ENCODE results near the gene CCDC77.

Gene CCDC77

DNA sequence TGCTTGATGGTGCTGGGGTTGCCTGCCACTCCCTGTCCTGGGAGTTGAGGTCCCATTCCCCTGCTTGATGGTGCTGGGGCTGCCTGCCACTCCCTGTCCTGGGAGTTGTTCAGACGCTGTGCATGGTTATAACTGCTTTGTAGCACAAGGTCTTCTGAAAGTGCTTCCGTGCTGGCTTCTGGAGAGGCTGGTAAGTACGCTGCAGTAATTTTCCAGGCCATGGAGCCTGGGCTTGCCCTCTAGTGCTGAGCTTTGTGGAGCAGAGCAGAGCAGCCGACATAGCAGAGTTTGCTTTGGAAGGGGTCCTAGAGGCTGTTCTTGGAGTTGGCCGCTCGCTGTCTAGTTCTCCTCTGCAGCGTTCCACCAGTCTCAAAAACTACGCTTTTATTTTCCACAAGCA, 64.6 kb downstream of the CCDC77 start:
- no peak for DNase-seq (ENCODE audit: low spot score)
- in situ Hi-C loops (cut with MboI; ENCODE audit: low pct_unique_long_range_greater_than_20kb, low sequenced_read_pairs, unreplicated experiment) = no loop called here
- TF ChIP-seq, protein P1, sequence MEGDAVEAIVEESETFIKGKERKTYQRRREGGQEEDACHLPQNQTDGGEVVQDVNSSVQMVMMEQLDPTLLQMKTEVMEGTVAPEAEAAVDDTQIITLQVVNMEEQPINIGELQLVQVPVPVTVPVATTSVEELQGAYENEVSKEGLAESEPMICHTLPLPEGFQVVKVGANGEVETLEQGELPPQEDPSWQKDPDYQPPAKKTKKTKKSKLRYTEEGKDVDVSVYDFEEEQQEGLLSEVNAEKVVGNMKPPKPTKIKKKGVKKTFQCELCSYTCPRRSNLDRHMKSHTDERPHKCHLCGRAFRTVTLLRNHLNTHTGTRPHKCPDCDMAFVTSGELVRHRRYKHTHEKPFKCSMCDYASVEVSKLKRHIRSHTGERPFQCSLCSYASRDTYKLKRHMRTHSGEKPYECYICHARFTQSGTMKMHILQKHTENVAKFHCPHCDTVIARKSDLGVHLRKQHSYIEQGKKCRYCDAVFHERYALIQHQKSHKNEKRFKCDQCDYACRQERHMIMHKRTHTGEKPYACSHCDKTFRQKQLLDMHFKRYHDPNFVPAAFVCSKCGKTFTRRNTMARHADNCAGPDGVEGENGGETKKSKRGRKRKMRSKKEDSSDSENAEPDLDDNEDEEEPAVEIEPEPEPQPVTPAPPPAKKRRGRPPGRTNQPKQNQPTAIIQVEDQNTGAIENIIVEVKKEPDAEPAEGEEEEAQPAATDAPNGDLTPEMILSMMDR (IDR thresholded peaks at IDR 0.05; ENCODE audit: extremely low read depth, insufficient read depth, missing control alignments) = no peak

DNA sequence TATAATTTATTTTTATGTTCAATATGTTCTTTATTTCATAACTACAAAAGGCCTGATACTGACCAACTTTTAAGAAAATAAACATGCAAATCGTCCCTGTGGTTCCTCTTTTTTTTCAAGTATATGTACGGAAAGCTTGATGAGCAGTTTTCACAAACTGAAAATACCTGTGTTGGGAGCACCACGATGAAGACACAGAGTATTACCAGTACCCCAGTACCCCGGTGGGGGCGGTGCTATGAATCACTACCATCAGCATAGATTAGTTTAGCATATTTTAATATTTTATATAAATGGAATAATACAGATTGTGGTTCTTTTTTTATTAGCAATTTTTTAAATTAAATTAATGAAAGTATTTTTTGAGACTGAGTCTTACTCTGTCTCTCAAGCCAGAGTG, 65.3 kb downstream of the CCDC77 start:
- TF ChIP-seq, protein P1 (IDR thresholded peaks at IDR 0.05; ENCODE audit: extremely low read depth, insufficient read depth, missing control alignments) = no peak
- DNase-seq (ENCODE audit: low spot score) = no peak
- in situ Hi-C loops (cut with MboI; ENCODE audit: low pct_unique_long_range_greater_than_20kb, low sequenced_read_pairs, unreplicated experiment) = no loop called here

DNA sequence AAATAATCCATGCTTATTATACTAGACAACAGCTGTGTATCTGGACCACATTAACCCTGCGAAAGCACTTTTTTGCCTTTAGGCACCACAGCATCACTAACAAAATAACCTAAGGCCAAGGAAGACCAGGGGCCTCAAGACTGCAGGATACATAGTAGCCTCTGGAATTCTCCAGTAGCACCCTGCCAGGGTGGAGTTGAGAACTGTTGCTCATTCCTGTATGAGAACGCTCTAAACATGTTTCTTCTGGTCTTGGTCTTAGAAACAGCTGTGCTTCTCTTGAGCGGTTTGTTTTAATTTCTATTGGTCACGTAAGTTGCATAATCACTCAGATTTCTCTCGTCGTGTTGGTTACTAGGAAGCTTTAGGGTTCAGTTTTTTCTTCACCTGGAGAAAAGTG, 66.1 kb downstream of the CCDC77 start:
- DNase-seq (ENCODE audit: low spot score) = no peak
- TF ChIP-seq, protein P1 (IDR thresholded peaks at IDR 0.05; ENCODE audit: extremely low read depth, insufficient read depth, missing control alignments) = no peak
- in situ Hi-C loops (cut with MboI; ENCODE audit: low pct_unique_long_range_greater_than_20kb, low sequenced_read_pairs, unreplicated experiment) = no loop called here

DNA sequence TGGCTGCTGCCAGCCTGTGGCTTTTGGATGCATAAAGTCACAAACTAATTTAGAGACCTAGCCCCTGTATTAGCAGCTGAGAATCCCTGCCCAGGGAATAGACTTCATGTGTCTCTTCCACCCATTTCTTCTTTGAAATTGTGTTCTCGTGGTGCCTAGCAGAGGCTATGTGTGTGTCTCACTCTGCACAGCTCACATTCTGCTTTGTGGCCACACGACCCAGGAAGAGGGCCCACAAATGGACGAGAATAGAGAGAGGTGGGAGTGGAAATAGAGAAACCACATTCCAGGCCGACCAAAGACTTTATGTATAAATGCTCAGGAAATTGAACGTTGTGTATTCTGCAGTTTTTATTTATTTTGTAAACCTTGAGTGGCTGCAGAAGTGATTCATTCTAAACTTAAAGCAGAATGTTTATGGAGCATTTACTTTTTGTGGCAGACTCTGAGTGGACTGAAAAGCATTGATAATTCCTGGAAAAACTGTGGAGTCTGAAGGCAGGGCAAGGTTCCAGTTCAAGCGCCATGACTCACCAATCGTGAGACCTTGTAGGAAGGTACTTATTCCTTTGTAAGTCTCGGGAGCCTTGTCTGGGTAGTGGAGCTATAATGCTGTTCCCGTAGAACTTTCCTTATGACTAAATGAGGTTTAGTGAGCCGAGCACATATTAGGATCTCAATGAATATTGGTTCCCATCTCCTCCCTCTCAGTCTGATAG, 67.4 kb downstream of the CCDC77 start:
- no peak for DNase-seq (ENCODE audit: low spot score)
- in situ Hi-C loops (cut with MboI; ENCODE audit: low pct_unique_long_range_greater_than_20kb, low sequenced_read_pairs, unreplicated experiment) = no loop called here
- TF ChIP-seq, protein P1 (IDR thresholded peaks at IDR 0.05; ENCODE audit: extremely low read depth, insufficient read depth, missing control alignments) = no peak

DNA sequence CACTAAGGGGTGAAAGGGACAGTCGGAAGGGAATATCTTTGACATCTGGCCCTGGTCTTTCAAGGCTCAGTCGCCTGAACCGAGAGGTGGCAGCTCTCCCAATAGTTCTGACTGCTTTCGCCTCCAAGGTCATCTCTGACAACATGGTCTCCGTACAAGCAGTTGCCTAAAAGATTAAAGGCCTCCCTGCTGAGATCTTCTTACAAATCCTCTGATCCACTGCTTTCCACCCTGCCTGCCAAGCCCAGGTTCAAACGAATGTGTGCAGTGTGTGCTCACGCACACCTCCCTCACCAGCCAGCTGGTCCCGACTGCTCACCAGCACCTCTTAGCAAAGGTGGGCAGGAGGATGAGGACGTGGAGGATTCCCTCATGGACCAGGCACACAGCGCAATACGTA, 68.7 kb downstream of the CCDC77 start:
- no peak for DNase-seq (ENCODE audit: low spot score)
- in situ Hi-C loops (cut with MboI; ENCODE audit: low pct_unique_long_range_greater_than_20kb, low sequenced_read_pairs, unreplicated experiment) = no loop called here
- TF ChIP-seq, protein P1 (IDR thresholded peaks at IDR 0.05; ENCODE audit: extremely low read depth, insufficient read depth, missing control alignments) = no peak

DNA sequence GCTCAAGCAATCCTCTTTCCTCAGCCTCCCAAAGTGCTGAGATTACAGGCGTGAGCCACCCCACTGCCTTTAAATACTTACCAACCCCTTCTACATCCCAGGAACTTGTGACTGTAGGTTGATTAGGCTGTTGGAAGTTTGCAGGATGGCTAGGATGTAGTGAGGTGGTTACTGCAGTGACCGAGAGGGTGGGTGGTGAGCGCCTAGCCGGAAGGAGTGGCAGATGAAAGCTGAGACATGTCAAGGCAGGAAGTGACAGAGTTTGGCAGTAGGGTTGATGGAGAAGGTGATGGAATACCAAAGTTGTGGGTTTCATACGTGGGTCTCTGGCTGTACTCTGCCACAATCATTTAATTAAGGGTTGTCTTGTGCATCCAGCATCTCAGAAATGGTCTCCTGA, 71.8 kb downstream of the CCDC77 start:
- in situ Hi-C loops (cut with MboI; ENCODE audit: low pct_unique_long_range_greater_than_20kb, low sequenced_read_pairs, unreplicated experiment) = no loop called here
- TF ChIP-seq, protein P1 (IDR thresholded peaks at IDR 0.05; ENCODE audit: extremely low read depth, insufficient read depth, missing control alignments) = no peak
- DNase-seq (ENCODE audit: low spot score) = no peak

Data from GM13977 (cell line).